ENCODE results near the gene TTC39A. TPM values are rescaled to one million over a fixed set of nuclear protein-coding genes. Genes with fewer than 3 reads are reported as not detected.
"Not testable (repeated sequence)": the region's sequence is repeated elsewhere in the genome, so short reads cannot be mapped to it uniquely, and the experiment has no call there.

The TTC39A gene
- total RNA-seq, 5 donors from 2014 or later (not counting 1 experiment from before 2014, with no cell fraction given): 0.36 TPM; not detected in 4

- 100% methylated on average over 9 of the region's 14 CpGs for WGBS (ENCODE audit: insufficient coverage)
Measured at GRCh38 chr1:51250729-51251128, 79.6 kb downstream of the TTC39A start.

DNA sequence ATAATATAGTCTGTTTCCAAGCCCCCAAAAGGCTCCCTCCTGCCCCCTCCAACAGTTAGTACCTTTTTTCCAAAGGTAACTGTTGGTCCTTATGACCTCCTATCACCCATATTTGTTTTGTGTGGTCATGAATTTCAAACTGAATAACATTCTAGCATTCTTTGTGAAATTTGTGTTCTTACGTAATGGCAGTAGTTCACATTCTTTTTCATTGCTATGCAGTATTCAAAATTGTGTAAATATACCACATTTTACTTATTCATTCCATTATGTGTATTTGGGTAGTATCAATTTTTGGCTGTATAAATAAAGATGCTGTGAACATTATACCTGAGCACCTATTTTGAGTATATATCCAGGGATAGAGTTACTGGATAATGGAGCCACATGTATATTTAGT, 80.9 kb downstream of the TTC39A start:
- Mint-ChIP-seq H3K4me3 (no peak overlapping the region), H3K27me3 (no peaks in the 10 kb centered on the region), H3K9me3 (no peaks in the 10 kb centered on the region), H3K36me3 (peaks cover 2% of the 10 kb centered on the region), H3K27ac (no peak overlapping the region), H3K4me1 (peaks cover 52 to 67% (median 61%) of the 10 kb centered on the region in 3 donors)
- Histone ChIP-seq H3K27me3 (replicated peaks in 1 of 2; ENCODE audit: control insufficient read depth in 2 of 2, extremely low read depth in 1 of 2, insufficient read depth in 2 of 2, low read length in 1 of 2) (no peaks in the 10 kb centered on the region), H3K4me1 (ENCODE audit: control insufficient read depth in 1 of 2, extremely low read depth in 1 of 2, insufficient read depth in 2 of 2, low read length in 2 of 2) (peaks cover 0 to 16% of the 10 kb centered on the region in 2 experiments), H3K27ac (ENCODE audit: low read length) (no peak overlapping the region), H3K9me3 (no peaks in the 10 kb centered on the region), H3K4me3 (ENCODE audit: control insufficient read depth in 1 of 2, extremely low read depth in 1 of 2, low read length in 1 of 2) (no peak overlapping the region), H3K36me3 (ENCODE audit: control insufficient read depth in 2 of 2, extremely low read depth in 1 of 2, insufficient read depth in 1 of 2, low read length in 1 of 2) (no peaks in the 10 kb centered on the region)
- DNase-seq (no peak), ATAC-seq (replicated peaks in 1 of 4) (no peak)
- ChIA-PET CTCF (no interaction called here), POLR2A (no interaction called here)
- WGBS (ENCODE audit: insufficient coverage): no CpG with 5 or more reads among the region's 1 CpG

More at GRCh38 chr1:51250729-51251128, 79.6 kb downstream of the TTC39A start:
- POLR2A ChIA-PET; H3K4me3 Mint-ChIP-seq; H3K36me3 ChIP-seq (ENCODE audit: control insufficient read depth in 2 of 2, extremely low read depth in 1 of 2, insufficient read depth in 1 of 2, low read length in 1 of 2); DNase-seq; CTCF ChIA-PET; H3K27me3 Mint-ChIP-seq; ATAC-seq (replicated peaks in 1 of 4); H3K9me3 Mint-ChIP-seq; H3K27ac ChIP-seq (ENCODE audit: low read length); H3K4me3 ChIP-seq (ENCODE audit: control insufficient read depth in 1 of 2, extremely low read depth in 1 of 2, low read length in 1 of 2); H3K27ac Mint-ChIP-seq; H3K9me3 ChIP-seq; H3K27me3 ChIP-seq (replicated peaks in 1 of 2; ENCODE audit: control insufficient read depth in 2 of 2, extremely low read depth in 1 of 2, insufficient read depth in 2 of 2, low read length in 1 of 2); H3K36me3 Mint-ChIP-seq: not testable (repeated sequence)
- H3K4me1 ChIP-seq (ENCODE audit: control insufficient read depth in 1 of 2, extremely low read depth in 1 of 2, insufficient read depth in 2 of 2, low read length in 2 of 2): peaks cover 0 to 17% of the 10 kb centered on the region in 2 experiments
- H3K4me1 Mint-ChIP-seq: peaks cover 45 to 69% (median 58%) of the 10 kb centered on the region in 3 donors

DNA sequence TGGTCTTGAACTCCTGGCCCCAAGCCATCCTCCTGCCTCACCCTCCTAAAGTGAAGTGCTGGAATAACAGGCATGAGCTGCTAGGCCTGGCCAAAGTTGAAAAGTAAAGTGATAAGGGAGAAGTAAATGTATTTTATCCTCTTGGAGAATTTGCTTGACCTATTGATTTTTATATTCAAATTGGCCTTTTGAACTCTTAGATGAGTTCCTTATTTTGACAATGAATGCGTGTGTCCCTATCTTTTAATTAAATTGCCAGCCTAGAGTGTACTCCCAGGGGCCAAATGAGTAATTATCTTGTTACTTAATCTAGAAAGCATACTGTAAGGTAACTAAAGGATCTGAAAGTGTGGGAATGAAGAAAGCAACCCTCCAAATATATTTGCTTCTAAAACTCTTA, 82.9 kb downstream of the TTC39A start:
- ChIA-PET POLR2A (no interaction called here), CTCF (interaction anchor here (0.6 to 1.1 kb wide), 4 partner anchors 18 to 325 kb away, joined by 3 to 6 read pairs (median 4); no protein-coding TSS in a partner anchor)
- no CpG with 5 or more reads among the region's 1 CpG for WGBS (ENCODE audit: insufficient coverage)
- Histone ChIP-seq H3K27ac (ENCODE audit: low read length) (no peak overlapping the region), H3K36me3 (ENCODE audit: control insufficient read depth in 2 of 2, extremely low read depth in 1 of 2, insufficient read depth in 1 of 2, low read length in 1 of 2) (no peaks in the 10 kb centered on the region), H3K4me1 (ENCODE audit: control insufficient read depth in 1 of 2, extremely low read depth in 1 of 2, insufficient read depth in 2 of 2, low read length in 2 of 2) (peaks cover 0 to 13% of the 10 kb centered on the region in 2 experiments), H3K9me3 (no peaks in the 10 kb centered on the region), H3K4me3 (ENCODE audit: control insufficient read depth in 1 of 2, extremely low read depth in 1 of 2, low read length in 1 of 2) (no peak overlapping the region), H3K27me3 (replicated peaks in 1 of 2; ENCODE audit: control insufficient read depth in 2 of 2, extremely low read depth in 1 of 2, insufficient read depth in 2 of 2, low read length in 1 of 2) (no peaks in the 10 kb centered on the region)
- Mint-ChIP-seq H3K27ac (no peak overlapping the region), H3K27me3 (no peaks in the 10 kb centered on the region), H3K4me1 (peaks cover 64 to 71% (median 65%) of the 10 kb centered on the region in 3 donors), H3K36me3 (peaks cover 11% of the 10 kb centered on the region), H3K9me3 (no peaks in the 10 kb centered on the region), H3K4me3 (no peak overlapping the region)
- DNase-seq: no peak
- no peak for ATAC-seq (replicated peaks in 1 of 4)

- peaks cover 0 to 13% of the 10 kb centered on the region in 2 experiments for H3K4me1 ChIP-seq (ENCODE audit: control insufficient read depth in 1 of 2, extremely low read depth in 1 of 2, insufficient read depth in 2 of 2, low read length in 2 of 2)
- POLR2A ChIA-PET: interaction anchor here in 1 of 2 donors (0.7 kb wide), 1 partner anchor 173 kb away, joined by 4 read pairs; no protein-coding TSS in a partner anchor
- DNase-seq (no peak), ATAC-seq (replicated peaks in 1 of 4) (no peak)
- H3K9me3 ChIP-seq: no peaks in the 10 kb centered on the region
- Mint-ChIP-seq H3K9me3 (no peaks in the 10 kb centered on the region), H3K27me3 (no peaks in the 10 kb centered on the region), H3K36me3 (peaks cover 9% of the 10 kb centered on the region), H3K27ac (no peak overlapping the region), H3K4me3 (no peak overlapping the region), H3K4me1 (peaks cover 60 to 68% (median 61%) of the 10 kb centered on the region in 3 donors)
- no peak overlapping the region for H3K4me3 ChIP-seq (ENCODE audit: control insufficient read depth in 1 of 2, extremely low read depth in 1 of 2, low read length in 1 of 2)
- H3K27me3 ChIP-seq (replicated peaks in 1 of 2; ENCODE audit: control insufficient read depth in 2 of 2, extremely low read depth in 1 of 2, insufficient read depth in 2 of 2, low read length in 1 of 2): no peaks in the 10 kb centered on the region
- CTCF ChIA-PET: interaction anchor here (0.6 to 1.1 kb wide), 5 partner anchors 19 to 330 kb away, joined by 3 to 6 read pairs (median 5); no protein-coding TSS in a partner anchor
- H3K27ac ChIP-seq (ENCODE audit: low read length): no peak overlapping the region
- H3K36me3 ChIP-seq (ENCODE audit: control insufficient read depth in 2 of 2, extremely low read depth in 1 of 2, insufficient read depth in 1 of 2, low read length in 1 of 2): no peaks in the 10 kb centered on the region
- WGBS (ENCODE audit: insufficient coverage): 100% methylated on average over 1 of the region's 2 CpGs
Measured at GRCh38 chr1:51247022-51247421, 83.3 kb downstream of the TTC39A start.

GRCh38 chr1:51242546-51242945, 87.8 kb downstream of the TTC39A start:
- Mint-ChIP-seq H3K27ac (no peak overlapping the region), H3K27me3 (no peaks in the 10 kb centered on the region), H3K4me1 (peaks cover 43 to 68% (median 67%) of the 10 kb centered on the region in 3 donors), H3K9me3 (no peaks in the 10 kb centered on the region), H3K36me3 (peaks cover 15% of the 10 kb centered on the region), H3K4me3 (no peak overlapping the region)
- no peaks in the 10 kb centered on the region for H3K36me3 ChIP-seq (ENCODE audit: control insufficient read depth in 2 of 2, extremely low read depth in 1 of 2, insufficient read depth in 1 of 2, low read length in 1 of 2)
- H3K9me3 ChIP-seq: no peaks in the 10 kb centered on the region
- no peak overlapping the region for H3K4me3 ChIP-seq (ENCODE audit: control insufficient read depth in 1 of 2, extremely low read depth in 1 of 2, low read length in 1 of 2)
- H3K27me3 ChIP-seq (replicated peaks in 1 of 2; ENCODE audit: control insufficient read depth in 2 of 2, extremely low read depth in 1 of 2, insufficient read depth in 2 of 2, low read length in 1 of 2): no peaks in the 10 kb centered on the region
- no peak overlapping the region for H3K27ac ChIP-seq (ENCODE audit: low read length)
- H3K4me1 ChIP-seq (ENCODE audit: control insufficient read depth in 1 of 2, extremely low read depth in 1 of 2, insufficient read depth in 2 of 2, low read length in 2 of 2): peaks cover 13 to 38% of the 10 kb centered on the region in 2 experiments
- ATAC-seq (replicated peaks in 1 of 4) (no peak), DNase-seq (no peak)
- POLR2A ChIA-PET: interaction anchor here in 1 of 2 donors (0.5 to 0.6 kb wide), 2 partner anchors 35 to 273 kb away, joined by 4 to 9 read pairs; partner anchors contain the start of gene CDKN2C
- WGBS (ENCODE audit: insufficient coverage): no CpG with 5 or more reads among the region's 4 CpGs
- CTCF ChIA-PET: no interaction called here

DNA sequence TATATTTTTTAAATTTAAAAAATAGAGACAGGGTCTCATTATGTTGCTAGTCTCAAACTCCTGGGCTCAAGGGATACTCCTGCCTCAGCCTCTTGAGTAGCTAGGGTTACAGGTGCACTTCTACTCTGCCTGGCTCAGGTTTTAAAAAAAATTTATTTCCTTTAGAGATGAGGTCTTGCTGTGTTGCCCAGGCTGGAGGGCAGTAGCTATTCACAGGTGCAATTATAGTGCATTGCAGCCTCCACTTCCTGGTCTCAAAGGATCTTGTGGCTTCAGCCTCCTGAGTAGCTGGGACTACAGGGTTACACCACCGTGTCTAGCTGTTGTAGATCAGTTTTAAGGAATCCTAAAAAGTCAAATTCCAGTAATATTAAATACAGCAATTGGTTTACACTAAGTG, 89.2 kb downstream of the TTC39A start:
- Histone ChIP-seq H3K27me3 (replicated peaks in 1 of 2; ENCODE audit: control insufficient read depth in 2 of 2, extremely low read depth in 1 of 2, insufficient read depth in 2 of 2, low read length in 1 of 2) (no peaks in the 10 kb centered on the region), H3K36me3 (ENCODE audit: control insufficient read depth in 2 of 2, extremely low read depth in 1 of 2, insufficient read depth in 1 of 2, low read length in 1 of 2) (no peaks in the 10 kb centered on the region), H3K4me3 (ENCODE audit: control insufficient read depth in 1 of 2, extremely low read depth in 1 of 2, low read length in 1 of 2) (no peak overlapping the region), H3K4me1 (ENCODE audit: control insufficient read depth in 1 of 2, extremely low read depth in 1 of 2, insufficient read depth in 2 of 2, low read length in 2 of 2) (peaks cover 15 to 33% of the 10 kb centered on the region in 2 experiments), H3K9me3 (no peaks in the 10 kb centered on the region), H3K27ac (ENCODE audit: low read length) (no peak overlapping the region)
- ATAC-seq (replicated peaks in 1 of 4): no peak
- Mint-ChIP-seq H3K27me3 (no peaks in the 10 kb centered on the region), H3K36me3 (peaks cover 15% of the 10 kb centered on the region), H3K4me3 (peak overlapping the region in 2 of 3 donors; percentile 7 to 25), H3K27ac (no peak overlapping the region), H3K9me3 (no peaks in the 10 kb centered on the region), H3K4me1 (peaks cover 29 to 54% (median 53%) of the 10 kb centered on the region in 3 donors)
- ChIA-PET POLR2A (no interaction called here), CTCF (no interaction called here)
- no CpG with 5 or more reads among the region's 1 CpG for WGBS (ENCODE audit: insufficient coverage)
- no peak for DNase-seq
